Ovary (tissue), 9 donors: Measurements from ENCODE around the gene RCCD1. TPM values are rescaled to one million over a fixed set of nuclear protein-coding genes. Genes with fewer than 3 reads are reported as not detected.

Source experiments
- DNase-seq, 5 donors: peaks; one replicate each; pipeline ENCODE4 v3.0.0-alpha.2; 2019 to 2020
- H3K27ac ChIP-seq, 2 donors: fragments of 200-600 bp; one replicate each; pipeline versions ENCODE4 v1.5.1 to v1.8.0; 2019 to 2022
- H3K27me3 ChIP-seq: fragments of 200-600 bp; one replicate; pipeline ENCODE4 v1.8.0; 2022
- H3K36me3 ChIP-seq: fragments of 200-600 bp; sonication (generic); one replicate; pipeline ENCODE4 v1.5.1; 2019
- H3K4me1 ChIP-seq: one replicate; pipeline ENCODE4 v1.8.1; 2013; ENCODE audit warnings: mild to moderate bottlenecking, moderate library complexity; ENCODE audit not compliant: insufficient read depth
- H3K4me3 ChIP-seq: fragments of 200-600 bp; sonication (generic); one replicate; pipeline ENCODE4 v1.5.1; 2017
- H3K9me3 ChIP-seq, 2 donors: fragments of 200-600 bp in 1 of 2; sonication (generic) in 1 of 2; one replicate each; pipeline versions ENCODE4 v1.5.1 to v1.8.1; 2013 to 2019; ENCODE audit warnings: mild to moderate bottlenecking in 1 of 2, moderate library complexity in 1 of 2
- EP300 ChIP-seq: sonication (generic); formaldehyde crosslinking; IDR thresholded peaks from one replicate; pipeline ENCODE4 v1.6.1; 2017; ENCODE audit warnings: antibody characterized with exemption
- POLR2A ChIP-seq: fragments of 450-650 bp; IDR thresholded peaks from one replicate; pipeline ENCODE4 v1.6.1; 2017; ENCODE audit warnings: antibody characterized with exemption, mild to moderate bottlenecking, moderate library complexity
- WGBS, 3 donors: extraction: QIAGEN DNeasy Blood & Tissue Kit in 1 of 3; methylation state at CpG; one replicate each; pipeline versions ENCODE4 v1.1.5 to v1.1.7; 2013 to 2017; 5-methylcytosine and 5-hydroxymethylcytosine counted together
- intact Hi-C, 4 donors: fragments of 100-400 bp; cut with DNase I; formaldehyde crosslinking; loops; one replicate each; pipeline versions ENCODE4 v1.11.0 to v1.15.1; 2022 to 2023
- polyA plus RNA-seq, 2 donors: library from polyadenylated mRNA; stranded (reverse); fragments of 200-250 nt in 1 of 2; fragments of 350-450 nt in 1 of 2; fragmentation: Illumina TruSeq in 1 of 2; extraction: RNeasy Lipid Tissue Mini Kit (QIAGEN cat#74804) in 1 of 2; gene quantifications; one replicate each; pipeline ENCODE4 v1.2.3, GENCODE V29; 2013 to 2014
- total RNA-seq, 7 donors: library from RNA; depleted of rRNA in 2 of 7; stranded (reverse); fragments of >200 nt in 2 of 7; fragmentation: NEBNext Ultra II Directional in 3 of 7; extraction: Animal tissue kit (Norgen Biotek cat#: 25700) in 3 of 7; gene quantifications; one replicate each; pipeline versions ENCODE4 v1.1.0 to v1.2.4, GENCODE V29; 2016 to 2023
- TF ChIP-seq, protein P1 (sequence below), 3 donors: fragments of 450-650 bp in 2 of 3; fragments of 200-600 bp in 1 of 3; IDR thresholded peaks; one replicate each; pipeline versions ENCODE4 v1.5.1 to v1.8.0; 2016 to 2022; ENCODE audit warnings: antibody characterized with exemption in 3 of 3, mild to moderate bottlenecking in 1 of 3
- donor health status: DM: no; HTN: no; CAD: no; lungs with moderate emphysema.
- donor health status: DM: no; HTN: no; CAD: no.
- donor health status: Bipolar disorder and iron deficiency.
- donor health status: DM: yes; HTN: yes; CAD: no.
- donor health status: DM: no; HTN: no; CAD: no.
- donor health status: DM: yes; HTN: yes; CAD: no.

RCCD1 gene
- total and polyA plus RNA-seq, 9 donors, result 8.7 to 15.6 (median 13.3) TPM

GRCh38 chr15:90952901-90953677, 1.6 kb upstream of the RCCD1 start:
- Histone ChIP-seq H3K27me3 (no peaks in the 10 kb centered on the region), H3K27ac (no peak overlapping the region), H3K4me3 (no peak overlapping the region), H3K9me3 (no peaks in the 10 kb centered on the region), H3K36me3 (no peaks in the 10 kb centered on the region), H3K4me1 (peaks cover 7% of the 10 kb centered on the region)
- WGBS, 3 donors, result 79 to 81% (median 80%) methylated on average over 14 of the region's 14 CpGs
- TF ChIP-seq, protein P1, sequence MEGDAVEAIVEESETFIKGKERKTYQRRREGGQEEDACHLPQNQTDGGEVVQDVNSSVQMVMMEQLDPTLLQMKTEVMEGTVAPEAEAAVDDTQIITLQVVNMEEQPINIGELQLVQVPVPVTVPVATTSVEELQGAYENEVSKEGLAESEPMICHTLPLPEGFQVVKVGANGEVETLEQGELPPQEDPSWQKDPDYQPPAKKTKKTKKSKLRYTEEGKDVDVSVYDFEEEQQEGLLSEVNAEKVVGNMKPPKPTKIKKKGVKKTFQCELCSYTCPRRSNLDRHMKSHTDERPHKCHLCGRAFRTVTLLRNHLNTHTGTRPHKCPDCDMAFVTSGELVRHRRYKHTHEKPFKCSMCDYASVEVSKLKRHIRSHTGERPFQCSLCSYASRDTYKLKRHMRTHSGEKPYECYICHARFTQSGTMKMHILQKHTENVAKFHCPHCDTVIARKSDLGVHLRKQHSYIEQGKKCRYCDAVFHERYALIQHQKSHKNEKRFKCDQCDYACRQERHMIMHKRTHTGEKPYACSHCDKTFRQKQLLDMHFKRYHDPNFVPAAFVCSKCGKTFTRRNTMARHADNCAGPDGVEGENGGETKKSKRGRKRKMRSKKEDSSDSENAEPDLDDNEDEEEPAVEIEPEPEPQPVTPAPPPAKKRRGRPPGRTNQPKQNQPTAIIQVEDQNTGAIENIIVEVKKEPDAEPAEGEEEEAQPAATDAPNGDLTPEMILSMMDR (IDR thresholded peaks at IDR 0.05), result no peak
- no peak for TF ChIP-seq EP300
- no peak for TF ChIP-seq POLR2A
- DNase-seq, result peak in 1 of 5 donors; percentile 22
- intact Hi-C loops, result loop anchor here in 1 of 4 donors (10.0 kb wide), 1 partner anchor 322 kb away; no protein-coding TSS in a partner anchor

- Histone ChIP-seq H3K9me3 (no peaks in the 10 kb centered on the region), H3K4me1 (peaks cover 7% of the 10 kb centered on the region), H3K27me3 (no peaks in the 10 kb centered on the region), H3K27ac (peak overlapping the region in 1 of 2 donors; percentile 78), H3K4me3 (peak overlapping the region; percentile 61), H3K36me3 (no peaks in the 10 kb centered on the region)
- WGBS, 3 donors, result 67 to 70% (median 67%) methylated on average over 16 of the region's 16 CpGs
- no peak for TF ChIP-seq EP300
- intact Hi-C loops, result loop anchor here in 1 of 4 donors (10.0 kb wide), 1 partner anchor 321 kb away; no protein-coding TSS in a partner anchor
- DNase-seq, result peak in 1 of 5 donors; percentile 25
Measured at GRCh38 chr15:90953947-90954711, 555 bp upstream of the RCCD1 start.

GRCh38 chr15:90955624-90956273, 1.1 kb downstream of the RCCD1 start:
- peak in 3 of 5 donors; percentile 39 to 61 (median 59) for DNase-seq
- Histone ChIP-seq H3K9me3 (no peaks in the 10 kb centered on the region), H3K27ac (no peak overlapping the region), H3K4me3 (peak overlapping the region; percentile 61), H3K27me3 (no peaks in the 10 kb centered on the region), H3K36me3 (no peaks in the 10 kb centered on the region), H3K4me1 (peaks cover 7% of the 10 kb centered on the region)
- WGBS, 3 donors, result 49 to 70% (median 57%) methylated on average over 20 of the region's 20 CpGs
- no peak for TF ChIP-seq EP300
- TF ChIP-seq POLR2A, result no peak
- TF ChIP-seq, protein P1 (IDR thresholded peaks at IDR 0.05), result no peak
- intact Hi-C loops, result loop anchor here in 2 of 4 donors (5.0 to 10.0 kb wide), 2 partner anchors 317 to 319 kb away; no protein-coding TSS in a partner anchor

- no peak for TF ChIP-seq POLR2A
- TF ChIP-seq EP300, result no peak
- TF ChIP-seq, protein P1 (IDR thresholded peaks at IDR 0.05), result peak; percentile 86 to 96 (median 93)
- DNase-seq, result peak; percentile 73 to 89 (median 83)
- intact Hi-C loops, result loop anchor here in 2 of 4 donors (5.0 to 10.0 kb wide), 2 partner anchors 316 to 318 kb away; no protein-coding TSS in a partner anchor
Measured at GRCh38 chr15:90956274-90957030, 1.8 kb downstream of the RCCD1 start.

More at GRCh38 chr15:90956274-90957030, 1.8 kb downstream of the RCCD1 start:
- Histone ChIP-seq H3K4me3 (peak overlapping the region; percentile 80), H3K27me3 (no peaks in the 10 kb centered on the region), H3K9me3 (no peaks in the 10 kb centered on the region), H3K4me1 (peaks cover 7% of the 10 kb centered on the region), H3K36me3 (no peaks in the 10 kb centered on the region), H3K27ac (peak overlapping the region; percentile 67 to 68)
- WGBS, 3 donors, result 4 to 5% (median 4%) methylated on average over 45 to 56 of the region's 56 CpGs
